ENCODE measurements around the gene SLC26A2.
A peak's percentile ranks its signal among the peaks of the same experiment; 100 is the strongest.

Gene SLC26A2

GRCh38 chr5:149960272-149961185 lies at the start of gene SLC26A2:
SLC26A2 (plus strand) TSS chr5:149960758; CDS start chr5:149977653, 16,895 bp downstream.
- peak; percentile 92 to 94 for DNase-seq

- DNase-seq, result no peak
These were observed 49.5 kb upstream of the SLC26A2 start for GRCh38 chr5:149911031-149911430.

DNA sequence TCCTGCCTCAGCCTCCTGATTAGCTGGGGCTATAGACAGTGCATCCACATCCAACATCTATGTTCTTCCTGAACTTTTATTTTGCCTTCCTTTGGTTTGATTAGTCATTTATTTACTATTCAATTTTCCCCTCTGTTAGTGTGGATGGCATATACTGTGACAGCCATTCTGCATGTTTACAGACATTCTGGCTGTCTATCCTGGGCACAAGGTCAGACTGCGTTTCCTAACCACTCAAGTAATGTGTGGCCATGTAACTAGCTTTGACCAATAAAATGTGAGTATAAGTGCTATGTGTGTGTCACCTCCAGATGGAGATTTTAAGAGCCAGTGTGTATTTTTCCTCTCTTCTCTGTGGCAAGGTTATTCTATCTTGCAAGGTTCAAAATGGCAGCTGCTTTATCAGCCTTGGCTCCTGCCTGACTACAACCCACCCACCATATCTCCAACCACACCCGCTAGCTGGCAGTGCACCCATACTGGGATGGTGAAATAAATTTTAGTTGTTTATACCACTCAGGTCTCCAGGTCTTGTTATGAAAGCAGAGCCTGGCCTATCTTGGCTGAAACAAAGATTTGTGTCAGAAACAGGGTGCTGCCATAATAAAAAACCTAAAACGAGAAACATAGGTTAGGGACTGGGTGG lies 48.2 kb upstream of the SLC26A2 start:
- DNase-seq, result no peak

GRCh38 chr5:149913436-149914419 lies 46.8 kb upstream of the SLC26A2 start:
- no peak for DNase-seq

DNA sequence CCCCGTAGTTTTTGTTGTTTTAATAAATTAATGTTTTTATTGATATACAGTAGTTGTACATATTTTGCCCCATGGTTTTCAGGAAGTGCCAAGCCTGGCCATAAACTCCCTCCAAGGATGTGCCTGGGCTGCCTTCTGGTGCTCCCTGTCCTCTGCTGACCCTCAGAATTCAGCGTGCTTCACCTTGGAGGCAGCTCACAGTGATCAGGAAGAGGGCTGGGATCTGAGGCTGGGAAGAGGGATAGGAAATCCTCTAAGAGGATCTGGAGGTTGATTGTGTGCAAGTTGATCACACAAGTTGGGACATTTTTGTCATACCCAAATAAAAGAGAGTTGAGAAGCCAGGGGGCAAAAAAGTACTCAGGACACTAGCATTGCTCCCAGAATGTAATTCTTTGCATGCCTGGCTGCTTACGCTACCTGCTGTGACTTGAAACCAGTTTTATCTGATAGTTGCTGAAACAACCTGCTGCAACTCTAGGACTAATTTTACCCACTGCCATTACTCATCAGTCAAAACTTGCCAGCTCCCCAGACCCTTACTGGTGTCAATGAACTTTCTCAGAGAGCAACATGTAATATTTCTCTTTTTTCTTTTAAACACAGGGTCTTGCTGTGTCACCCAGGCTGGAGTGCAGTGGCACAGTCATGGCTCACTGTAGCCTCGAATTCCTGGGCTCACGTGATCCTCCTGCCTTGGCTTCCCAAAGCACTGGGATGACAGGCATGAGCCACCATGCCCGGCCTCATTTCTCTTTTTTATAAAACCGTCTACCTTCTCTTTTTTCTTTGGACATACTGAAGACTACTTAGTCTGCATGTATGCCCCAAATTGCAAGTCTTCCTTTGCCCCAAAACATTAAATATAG lies 44.9 kb upstream of the SLC26A2 start:
- DNase-seq, result no peak

DNA sequence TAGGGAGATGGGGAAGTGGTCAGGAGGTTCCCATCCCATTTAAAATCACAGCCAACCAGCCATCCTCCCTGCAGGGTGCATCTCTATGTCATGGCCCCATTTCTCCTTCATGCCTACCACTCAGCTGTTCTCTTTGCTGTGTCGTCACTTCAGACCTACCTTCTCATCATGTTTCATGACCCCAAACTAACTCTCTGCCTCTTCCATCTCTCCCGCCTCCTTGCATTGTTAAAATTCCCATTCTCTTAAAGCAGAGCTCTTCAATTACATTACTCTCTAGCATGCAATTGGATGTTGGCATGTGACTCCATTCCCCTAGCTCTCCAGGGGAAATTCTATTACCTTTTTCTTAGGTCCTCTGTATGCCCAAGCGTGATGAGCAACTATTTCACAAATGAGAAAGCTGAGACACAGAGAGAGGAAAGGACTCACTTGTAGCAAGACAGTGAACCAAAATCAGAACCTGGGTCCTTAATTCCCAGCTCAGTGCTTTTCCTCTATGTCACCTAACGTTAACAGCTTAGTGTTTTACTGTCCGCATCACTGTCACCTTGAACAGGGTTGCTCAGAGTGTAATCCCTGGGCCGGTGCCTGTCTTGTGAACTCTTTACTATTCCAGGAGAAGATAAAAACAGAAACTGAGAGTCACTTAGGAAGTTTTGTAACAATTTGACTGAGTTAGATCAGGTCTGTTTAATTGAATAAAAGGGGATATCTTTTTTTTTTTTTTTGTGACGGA lies 44.1 kb upstream of the SLC26A2 start:
- no peak for DNase-seq

- DNase-seq, result no peak
These were observed 43.4 kb upstream of the SLC26A2 start for GRCh38 chr5:149917073-149917676.

- DNase-seq, result no peak
These were observed 39.0 kb upstream of the SLC26A2 start for GRCh38 chr5:149921597-149921996.

- DNase-seq, result no peak
These were observed 37.6 kb upstream of the SLC26A2 start for GRCh38 chr5:149922950-149923349.

- no peak for DNase-seq
These were observed 36.1 kb upstream of the SLC26A2 start for GRCh38 chr5:149924486-149924885.

DNA sequence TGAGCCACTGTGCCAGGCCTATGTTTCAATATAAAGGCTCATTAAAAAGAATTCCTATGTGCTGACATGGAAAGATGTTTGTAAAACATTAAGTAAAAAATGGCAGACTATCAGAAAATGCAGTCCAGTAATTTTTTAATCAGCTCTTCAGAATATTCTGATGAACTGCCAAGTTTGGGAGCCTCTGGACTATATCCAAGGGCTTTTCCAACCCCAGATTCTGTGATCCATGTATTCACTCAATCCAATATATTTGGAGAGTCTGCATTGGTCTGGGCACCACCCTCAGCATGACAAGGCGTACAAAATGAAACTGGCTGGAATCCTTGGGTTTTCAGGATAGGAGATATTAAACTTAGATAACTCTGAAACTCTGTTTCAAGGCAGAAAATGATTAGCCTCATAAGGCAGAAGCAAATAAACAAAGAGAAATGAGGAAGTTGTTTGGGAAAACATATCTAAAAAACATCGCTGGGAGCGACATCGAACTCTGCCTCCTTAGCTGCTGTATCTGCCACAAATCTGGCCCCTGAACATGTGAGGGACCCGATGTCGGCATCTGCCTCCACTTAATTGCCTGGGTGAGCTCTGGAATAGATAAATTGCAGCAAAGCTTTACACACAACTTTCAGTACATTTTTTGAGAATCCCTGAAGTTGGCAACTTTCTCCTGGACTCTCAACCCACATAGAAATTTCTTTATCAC lies 30.4 kb upstream of the SLC26A2 start:
- no peak for DNase-seq

- no peak for DNase-seq
These were observed 29.6 kb upstream of the SLC26A2 start for GRCh38 chr5:149930749-149931574.

DNA sequence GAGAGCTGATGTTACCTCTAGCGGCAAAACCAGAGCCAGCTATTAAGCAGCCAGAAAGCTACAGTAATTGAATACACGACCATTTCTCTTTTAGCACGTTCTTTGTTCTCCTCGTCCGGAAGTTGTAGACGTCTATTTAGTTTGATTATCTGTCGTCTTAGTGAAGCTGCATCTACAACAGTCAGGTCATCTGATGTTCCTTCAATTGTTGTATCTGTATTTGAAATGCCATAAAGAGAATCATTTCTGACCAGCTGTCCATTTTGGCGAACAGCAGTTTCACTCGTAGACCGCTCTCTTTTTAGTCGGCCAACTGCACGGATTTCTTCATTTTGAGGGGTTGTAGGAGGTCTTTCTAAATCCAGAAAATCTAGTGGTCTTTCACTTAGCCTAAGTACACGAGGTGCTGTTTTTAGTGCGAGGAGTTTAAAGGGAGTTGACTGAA lies 28.5 kb upstream of the SLC26A2 start:
- peak; percentile 22 to 64 for DNase-seq

- DNase-seq, result peak; percentile 19 to 47
These were observed 27.9 kb upstream of the SLC26A2 start for GRCh38 chr5:149932445-149933350.

DNA sequence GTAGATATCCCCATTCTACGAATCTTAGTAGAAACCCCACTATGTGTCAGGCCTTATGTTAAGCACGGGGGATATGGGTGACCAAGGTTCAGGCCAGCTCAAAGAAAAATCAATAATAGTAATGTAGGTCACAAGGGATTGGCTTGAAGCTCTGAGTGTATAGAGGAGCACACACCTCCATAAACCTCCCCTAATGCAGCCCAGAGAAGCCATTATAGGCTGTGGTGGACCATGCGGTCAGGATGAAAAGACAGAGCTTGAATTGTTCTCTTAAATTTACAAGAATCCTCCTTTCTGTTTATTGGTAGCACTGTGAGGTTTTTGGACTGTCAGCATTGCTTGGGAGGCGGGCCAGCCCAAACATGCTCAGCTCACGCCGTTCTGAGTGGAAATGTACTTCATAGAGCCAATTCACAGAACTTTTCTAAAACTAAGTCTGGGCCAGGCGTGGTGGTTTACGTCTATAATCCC lies 25.1 kb upstream of the SLC26A2 start:
- DNase-seq, result no peak

- DNase-seq, result no peak
These were observed 24.4 kb upstream of the SLC26A2 start for GRCh38 chr5:149936044-149936699.

- no peak for DNase-seq
These were observed 23.9 kb upstream of the SLC26A2 start for GRCh38 chr5:149936700-149937091.
